ENCODE measurements around the gene POGK.

DNA sequence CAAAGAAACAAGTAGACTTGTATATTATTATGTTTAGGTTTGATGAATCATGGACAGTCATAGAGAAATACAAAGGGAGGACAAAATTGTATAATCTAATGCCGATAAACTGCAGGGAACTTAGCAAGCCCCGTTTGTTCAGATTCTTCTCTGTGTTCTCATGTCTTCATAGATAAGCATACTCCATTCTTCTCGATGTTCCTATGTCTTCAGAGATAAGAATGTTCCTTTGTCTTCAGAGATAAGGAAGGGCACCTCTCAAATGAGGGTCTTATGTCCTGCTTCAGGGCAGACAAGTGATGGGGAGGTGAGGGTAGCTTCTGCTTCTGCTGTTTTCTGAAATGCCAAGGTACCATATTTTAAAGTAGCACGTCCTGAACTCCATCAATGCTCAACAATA is 56.5 kb downstream of the POGK start:
- TF ChIP-seq CTCF (conservative IDR thresholded peaks at IDR 0.05; ENCODE audit: low read depth in 2 of 2) (no peak), POLR2AphosphoS5 (IDR thresholded peaks at IDR 0.05; ENCODE audit: low read depth) (no peak), ZNF462 (CRISPR knock-in tag; IDR thresholded peaks at IDR 0.05) (no peak), EZH2 (IDR thresholded peaks at IDR 0.05; ENCODE audit: low read depth, unreplicated experiment) (no peak), EZH2phosphoT487 (IDR thresholded peaks at IDR 0.05; ENCODE audit: unreplicated experiment) (no peak), CREB1 (CRISPR knock-in tag; IDR thresholded peaks at IDR 0.05; ENCODE audit: low read depth) (no peak), ZNF114 (CRISPR knock-in tag; IDR thresholded peaks at IDR 0.05) (no peak), ETS1 (IDR thresholded peaks at IDR 0.05) (no peak), STAT1 (IDR thresholded peaks at IDR 0.05; ENCODE audit: unreplicated experiment) (no peak), NANOG (IDR thresholded peaks at IDR 0.05; ENCODE audit: borderline replicate concordance) (no peak), JUNB (IDR thresholded peaks at IDR 0.05; ENCODE audit: unreplicated experiment) (no peak), ZNF331 (CRISPR knock-in tag; IDR thresholded peaks at IDR 0.05; ENCODE audit: low read depth) (no peak)
- TF ChIP-seq, protein P1, sequence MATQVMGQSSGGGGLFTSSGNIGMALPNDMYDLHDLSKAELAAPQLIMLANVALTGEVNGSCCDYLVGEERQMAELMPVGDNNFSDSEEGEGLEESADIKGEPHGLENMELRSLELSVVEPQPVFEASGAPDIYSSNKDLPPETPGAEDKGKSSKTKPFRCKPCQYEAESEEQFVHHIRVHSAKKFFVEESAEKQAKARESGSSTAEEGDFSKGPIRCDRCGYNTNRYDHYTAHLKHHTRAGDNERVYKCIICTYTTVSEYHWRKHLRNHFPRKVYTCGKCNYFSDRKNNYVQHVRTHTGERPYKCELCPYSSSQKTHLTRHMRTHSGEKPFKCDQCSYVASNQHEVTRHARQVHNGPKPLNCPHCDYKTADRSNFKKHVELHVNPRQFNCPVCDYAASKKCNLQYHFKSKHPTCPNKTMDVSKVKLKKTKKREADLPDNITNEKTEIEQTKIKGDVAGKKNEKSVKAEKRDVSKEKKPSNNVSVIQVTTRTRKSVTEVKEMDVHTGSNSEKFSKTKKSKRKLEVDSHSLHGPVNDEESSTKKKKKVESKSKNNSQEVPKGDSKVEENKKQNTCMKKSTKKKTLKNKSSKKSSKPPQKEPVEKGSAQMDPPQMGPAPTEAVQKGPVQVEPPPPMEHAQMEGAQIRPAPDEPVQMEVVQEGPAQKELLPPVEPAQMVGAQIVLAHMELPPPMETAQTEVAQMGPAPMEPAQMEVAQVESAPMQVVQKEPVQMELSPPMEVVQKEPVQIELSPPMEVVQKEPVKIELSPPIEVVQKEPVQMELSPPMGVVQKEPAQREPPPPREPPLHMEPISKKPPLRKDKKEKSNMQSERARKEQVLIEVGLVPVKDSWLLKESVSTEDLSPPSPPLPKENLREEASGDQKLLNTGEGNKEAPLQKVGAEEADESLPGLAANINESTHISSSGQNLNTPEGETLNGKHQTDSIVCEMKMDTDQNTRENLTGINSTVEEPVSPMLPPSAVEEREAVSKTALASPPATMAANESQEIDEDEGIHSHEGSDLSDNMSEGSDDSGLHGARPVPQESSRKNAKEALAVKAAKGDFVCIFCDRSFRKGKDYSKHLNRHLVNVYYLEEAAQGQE (IDR thresholded peaks at IDR 0.05; ENCODE audit: unreplicated experiment) = no peak
